Liver (tissue), 9 donors: ENCODE results near the gene BCL7C. TPM values are rescaled to one million over a fixed set of nuclear protein-coding genes. Genes with fewer than 3 reads are reported as not detected.

Experiments
- DNase-seq: peaks from one replicate; pipeline ENCODE4 v3.0.0-alpha.2; 2017; ENCODE audit warnings: low spot score
- H3K27ac ChIP-seq, 2 donors: one replicate each; pipeline ENCODE4 v1.7.0; 2013; ENCODE audit warnings: inconsistent platforms in 2 of 2, low read length in 2 of 2, control low read depth in 1 of 2, low read depth in 1 of 2, mild to moderate bottlenecking in 1 of 2
- H3K27me3 ChIP-seq, 4 donors: one replicate each; pipeline versions ENCODE4 v1.6.1 to v1.7.0; 2013; ENCODE audit warnings: low read length in 3 of 4, inconsistent platforms in 1 of 4, mild to moderate bottlenecking in 1 of 4, moderate library complexity in 1 of 4; ENCODE audit not compliant: control insufficient read depth in 4 of 4, insufficient read depth in 4 of 4
- H3K36me3 ChIP-seq, 4 donors: one replicate each; pipeline versions ENCODE4 v1.6.1 to v1.7.0; 2013; ENCODE audit warnings: low read length in 3 of 4, mild to moderate bottlenecking in 3 of 4, low read depth in 1 of 4, moderate library complexity in 1 of 4; ENCODE audit not compliant: control insufficient read depth in 4 of 4, insufficient read depth in 3 of 4
- H3K4me1 ChIP-seq, 4 donors: one replicate each; pipeline versions ENCODE4 v1.6.1 to v1.7.0; 2013; ENCODE audit warnings: low read length in 3 of 4, mild to moderate bottlenecking in 3 of 4, moderate library complexity in 1 of 4; ENCODE audit not compliant: control insufficient read depth in 4 of 4, insufficient read depth in 4 of 4
- H3K4me3 ChIP-seq, 3 donors: one replicate each; pipeline versions ENCODE4 v1.6.1 to v1.7.0; 2013; ENCODE audit warnings: low read length in 3 of 3, control low read depth in 1 of 3, low read depth in 1 of 3, mild to moderate bottlenecking in 1 of 3
- H3K9ac ChIP-seq, 2 donors: one replicate each; pipeline ENCODE4 v1.7.0; 2013; ENCODE audit warnings: low read length in 2 of 2, mild to moderate bottlenecking in 2 of 2, moderate library complexity in 2 of 2, control low read depth in 1 of 2, low read depth in 1 of 2
- H3K9me3 ChIP-seq, 4 donors: one replicate each; pipeline versions ENCODE4 v1.6.1 to v1.7.0; 2013; ENCODE audit warnings: low read length in 3 of 4; ENCODE audit not compliant: control insufficient read depth in 4 of 4
- EGR1 ChIP-seq, 2 donors: IDR thresholded peaks; 2 replicates each; pipeline ENCODE4 v1.6.1; 2016 to 2018; ENCODE audit warnings: antibody characterized with exemption in 2 of 2, low read depth in 2 of 2
- FOXA1 ChIP-seq: IDR thresholded peaks from 2 replicates; pipeline ENCODE4 v1.6.1; 2016; ENCODE audit warnings: antibody characterized with exemption
- GABPA ChIP-seq, 2 donors: IDR thresholded peaks in 1 of 2; conservative IDR thresholded peaks in 1 of 2; 2 replicates each; pipeline ENCODE4 v1.6.1; 2016; ENCODE audit warnings: antibody characterized with exemption in 2 of 2, mild to moderate bottlenecking in 1 of 2, moderate library complexity in 1 of 2
- HNF4A ChIP-seq, 2 donors: conservative IDR thresholded peaks; 2 replicates each; pipeline ENCODE4 v1.6.1; 2016; ENCODE audit warnings: antibody characterized with exemption in 2 of 2, mild to moderate bottlenecking in 2 of 2
- HNF4G ChIP-seq: IDR thresholded peaks from 2 replicates; pipeline ENCODE4 v1.6.1; 2016; ENCODE audit warnings: antibody characterized with exemption
- JUND ChIP-seq, 2 donors: IDR thresholded peaks; 2 replicates each; pipeline ENCODE4 v1.6.1; 2016; ENCODE audit warnings: antibody characterized with exemption in 2 of 2
- NR2F2 ChIP-seq: IDR thresholded peaks from 2 replicates; pipeline ENCODE4 v1.6.1; 2016; ENCODE audit warnings: antibody characterized with exemption
- RAD21 ChIP-seq, 2 donors: IDR thresholded peaks; 2 replicates each; pipeline ENCODE4 v1.6.1; 2016; ENCODE audit warnings: antibody characterized with exemption in 2 of 2, mild to moderate bottlenecking in 2 of 2
- TAF1 ChIP-seq: conservative IDR thresholded peaks from 2 replicates; pipeline ENCODE4 v1.6.1; 2016; ENCODE audit warnings: antibody characterized with exemption, mild to moderate bottlenecking
- YY1 ChIP-seq: IDR thresholded peaks from 2 replicates; pipeline ENCODE4 v1.6.1; 2016; ENCODE audit warnings: antibody characterized with exemption, mild to moderate bottlenecking
- WGBS: extraction: QIAGEN DNeasy Blood & Tissue Kit; methylation state at CpG from one replicate; pipeline ENCODE4 v1.1.7; 2013; 5-methylcytosine and 5-hydroxymethylcytosine counted together
- polyA plus RNA-seq, 2 donors: library from polyadenylated mRNA; stranded (reverse) in 1 of 2; unstranded in 1 of 2; fragments of 200-250 nt in 1 of 2; fragments of >200 nt in 1 of 2; fragmentation: Nextera tagmentation in 1 of 2; extraction: Ambion mirVana in 1 of 2; gene quantifications; one replicate each; pipeline versions ENCODE4 v1.2.1 to v1.2.3, GENCODE V29; 2013 to 2015
- total RNA-seq, 2 donors: library from RNA; depleted of rRNA; stranded (reverse); fragments of >200 nt; gene quantifications; one replicate each; pipeline ENCODE4 v1.2.3, GENCODE V29; 2014
- TF ChIP-seq, protein P1 (sequence below): IDR thresholded peaks from 2 replicates; pipeline ENCODE4 v1.6.1; 2016; ENCODE audit warnings: antibody characterized with exemption
- TF ChIP-seq, protein P2 (sequence below): IDR thresholded peaks from 2 replicates; pipeline ENCODE4 v1.6.1; 2016; ENCODE audit warnings: antibody characterized with exemption
- TF ChIP-seq, protein P3 (sequence below): fragments of 150-350 bp; IDR thresholded peaks from 2 replicates; pipeline ENCODE4 v1.5.1; 2017; ENCODE audit warnings: improper control_type of control experiment, low read depth, low read length; ENCODE audit not compliant: missing input control
- donor health status: healthy.
- donor health status: healthy.
- donor health status: healthy.
- donor health status: healthy.
- donor health status: healthy.

The BCL7C gene
- total and polyA plus RNA-seq, 4 donors, result 3.4 to 7.1 (median 5.5) TPM

DNA sequence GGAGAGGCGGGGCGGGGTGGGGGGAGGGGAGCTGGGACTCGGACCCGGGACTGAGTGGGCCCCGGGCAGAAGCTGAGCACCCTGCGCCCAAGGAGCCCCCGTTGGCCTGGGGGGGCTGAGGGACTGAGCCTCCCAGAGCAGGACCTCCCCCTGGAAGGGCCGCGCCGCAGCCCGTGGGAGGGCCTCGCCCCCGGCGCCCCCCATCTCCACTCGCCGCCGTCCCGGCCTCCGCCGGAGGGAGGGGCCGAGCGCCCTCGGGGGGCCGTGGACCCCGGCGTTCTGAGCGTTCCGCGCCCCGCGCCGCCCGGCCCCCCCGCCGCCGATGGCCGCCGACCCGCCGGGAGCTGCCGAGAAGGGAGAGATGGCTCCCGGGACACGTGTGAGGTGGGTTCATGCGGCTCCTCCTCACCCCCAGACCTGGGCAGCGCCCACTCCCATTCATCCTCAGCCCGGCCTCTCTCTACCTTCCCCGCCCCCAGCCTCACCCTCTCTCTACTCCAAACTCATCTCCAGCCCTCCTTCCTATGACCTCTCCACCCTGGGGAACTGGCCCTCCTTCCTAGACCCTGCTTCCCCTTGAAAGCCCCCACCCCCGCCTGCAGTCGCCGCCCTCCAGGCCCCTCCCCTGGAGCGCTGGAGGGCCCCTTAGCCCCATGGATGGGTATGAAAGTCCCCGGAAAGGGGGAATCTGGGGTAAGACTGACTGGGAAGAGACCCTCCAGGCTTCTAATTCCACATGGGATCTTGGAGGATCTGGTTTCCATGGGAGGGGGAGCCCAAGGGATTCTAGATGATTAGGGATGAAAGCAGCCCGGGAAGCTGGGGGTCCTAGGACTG lies 30.4 kb upstream of the BCL7C start:
- Histone ChIP-seq H3K4me3 (peak overlapping the region in 1 of 3 donors; percentile 72), H3K27me3 (no peaks in the 10 kb centered on the region), H3K9me3 (no peaks in the 10 kb centered on the region), H3K36me3 (no peaks in the 10 kb centered on the region), H3K27ac (peak overlapping the region in 1 of 2 donors; percentile 25), H3K4me1 (peaks cover 4 to 9% (median 8%) of the 10 kb centered on the region in 4 donors), H3K9ac (no peak overlapping the region)
- WGBS, result 18% methylated on average over 53 of the region's 53 CpGs
- TF ChIP-seq HNF4G (no peak), RAD21 (IDR thresholded peaks at IDR 0.05) (no peak), GABPA (IDR thresholded peaks at IDR 0.05 in 1 of 2, conservative IDR thresholded peaks at IDR 0.05 in 1 of 2) (no peak), HNF4A (conservative IDR thresholded peaks at IDR 0.05) (no peak), TAF1 (no peak), NR2F2 (no peak)
- TF ChIP-seq, protein P1, sequence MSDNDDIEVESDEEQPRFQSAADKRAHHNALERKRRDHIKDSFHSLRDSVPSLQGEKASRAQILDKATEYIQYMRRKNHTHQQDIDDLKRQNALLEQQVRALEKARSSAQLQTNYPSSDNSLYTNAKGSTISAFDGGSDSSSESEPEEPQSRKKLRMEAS, result no peak
- TF ChIP-seq, protein P2, sequence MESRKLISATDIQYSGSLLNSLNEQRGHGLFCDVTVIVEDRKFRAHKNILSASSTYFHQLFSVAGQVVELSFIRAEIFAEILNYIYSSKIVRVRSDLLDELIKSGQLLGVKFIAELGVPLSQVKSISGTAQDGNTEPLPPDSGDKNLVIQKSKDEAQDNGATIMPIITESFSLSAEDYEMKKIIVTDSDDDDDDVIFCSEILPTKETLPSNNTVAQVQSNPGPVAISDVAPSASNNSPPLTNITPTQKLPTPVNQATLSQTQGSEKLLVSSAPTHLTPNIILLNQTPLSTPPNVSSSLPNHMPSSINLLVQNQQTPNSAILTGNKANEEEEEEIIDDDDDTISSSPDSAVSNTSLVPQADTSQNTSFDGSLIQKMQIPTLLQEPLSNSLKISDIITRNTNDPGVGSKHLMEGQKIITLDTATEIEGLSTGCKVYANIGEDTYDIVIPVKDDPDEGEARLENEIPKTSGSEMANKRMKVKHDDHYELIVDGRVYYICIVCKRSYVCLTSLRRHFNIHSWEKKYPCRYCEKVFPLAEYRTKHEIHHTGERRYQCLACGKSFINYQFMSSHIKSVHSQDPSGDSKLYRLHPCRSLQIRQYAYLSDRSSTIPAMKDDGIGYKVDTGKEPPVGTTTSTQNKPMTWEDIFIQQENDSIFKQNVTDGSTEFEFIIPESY, result no peak
- TF ChIP-seq, protein P3, sequence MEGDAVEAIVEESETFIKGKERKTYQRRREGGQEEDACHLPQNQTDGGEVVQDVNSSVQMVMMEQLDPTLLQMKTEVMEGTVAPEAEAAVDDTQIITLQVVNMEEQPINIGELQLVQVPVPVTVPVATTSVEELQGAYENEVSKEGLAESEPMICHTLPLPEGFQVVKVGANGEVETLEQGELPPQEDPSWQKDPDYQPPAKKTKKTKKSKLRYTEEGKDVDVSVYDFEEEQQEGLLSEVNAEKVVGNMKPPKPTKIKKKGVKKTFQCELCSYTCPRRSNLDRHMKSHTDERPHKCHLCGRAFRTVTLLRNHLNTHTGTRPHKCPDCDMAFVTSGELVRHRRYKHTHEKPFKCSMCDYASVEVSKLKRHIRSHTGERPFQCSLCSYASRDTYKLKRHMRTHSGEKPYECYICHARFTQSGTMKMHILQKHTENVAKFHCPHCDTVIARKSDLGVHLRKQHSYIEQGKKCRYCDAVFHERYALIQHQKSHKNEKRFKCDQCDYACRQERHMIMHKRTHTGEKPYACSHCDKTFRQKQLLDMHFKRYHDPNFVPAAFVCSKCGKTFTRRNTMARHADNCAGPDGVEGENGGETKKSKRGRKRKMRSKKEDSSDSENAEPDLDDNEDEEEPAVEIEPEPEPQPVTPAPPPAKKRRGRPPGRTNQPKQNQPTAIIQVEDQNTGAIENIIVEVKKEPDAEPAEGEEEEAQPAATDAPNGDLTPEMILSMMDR, result no peak
- DNase-seq, result no peak

DNA sequence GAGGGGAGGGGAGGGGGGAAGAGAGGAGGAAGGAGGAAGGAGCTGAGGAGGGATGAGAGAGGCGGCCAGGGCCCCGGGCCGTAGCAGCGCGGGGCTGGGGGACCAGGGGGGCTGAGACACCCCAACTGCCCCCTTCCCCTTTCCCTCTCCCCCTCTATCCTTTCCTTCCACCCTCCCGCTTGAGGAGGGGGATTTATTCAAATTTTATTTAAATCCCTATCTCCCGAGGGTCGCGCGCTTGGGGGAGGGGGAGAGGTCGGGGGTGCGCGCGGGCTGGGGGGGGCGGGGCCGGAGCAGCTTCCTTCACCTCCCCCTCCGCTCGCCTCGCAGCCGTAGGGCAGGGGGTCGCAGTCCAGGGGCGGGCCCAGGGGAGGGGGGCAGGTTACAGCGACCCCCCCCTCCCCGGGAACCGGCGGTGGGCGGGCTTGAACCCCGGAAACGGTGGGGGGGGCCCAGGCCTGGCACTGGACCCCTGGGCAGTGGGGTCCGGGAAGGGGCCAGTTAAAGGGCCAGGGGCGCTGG lies 29.7 kb upstream of the BCL7C start, which contains the start of gene FBXL19:
TSS of gene FBXL19 (plus strand) at position 19 of the 522 bp plus-strand sequence. CDS start 2,183 bp downstream, outside the sequence.
- WGBS, result under 1% methylated on average over 31 of the region's 31 CpGs
- H3K4me3 ChIP-seq, result peak within 1 kb of the TSS; percentile 72 to 86 (median 80)
- DNase-seq, result peak; percentile 50

More for the DNA sequence above, 29.7 kb upstream of the BCL7C start, which contains the start of gene FBXL19:
- peak within 1 kb of the TSS; percentile 74 to 79 for H3K9ac ChIP-seq
- peak within 1 kb of the TSS; percentile 96 to 98 for H3K27ac ChIP-seq
- H3K4me1 ChIP-seq, result peaks cover 4 to 9% (median 8%) of the 10 kb centered on the region in 4 donors
- no peaks in the 10 kb centered on the region for H3K27me3 ChIP-seq
- H3K9me3 ChIP-seq, result no peaks in the 10 kb centered on the region
- TF ChIP-seq FOXA1 (no peak), TAF1 (no peak), HNF4G (no peak), YY1 (no peak), JUND (IDR thresholded peaks at IDR 0.05) (no peak), EGR1 (IDR thresholded peaks at IDR 0.05; ENCODE audit: low read depth in 2 of 2) (no peak), RAD21 (IDR thresholded peaks at IDR 0.05) (no peak), NR2F2 (no peak), GABPA (IDR thresholded peaks at IDR 0.05 in 1 of 2, conservative IDR thresholded peaks at IDR 0.05 in 1 of 2) (no peak), HNF4A (conservative IDR thresholded peaks at IDR 0.05) (no peak)
- TF ChIP-seq, protein P2, result no peak
- TF ChIP-seq, protein P1, result no peak
- H3K36me3 ChIP-seq, result no peaks in the 10 kb centered on the region
